ENCODE results near the gene TOP1. TPM values are rescaled to one million over a fixed set of nuclear protein-coding genes. Genes with fewer than 3 reads are reported as not detected.

The TOP1 gene
- polyA plus RNA-seq, 1 of the 3 experiments (the other 2 are of a cell fraction): 11.9 TPM

- no peak overlapping the region for H3K4me3 ChIP-seq (ENCODE audit: low read depth in 2 of 2, low read length in 1 of 2)
- no peak overlapping the region for H3K27ac ChIP-seq (ENCODE audit: low read depth in 2 of 2, low read length in 1 of 2)
- peaks cover 84 to 94% of the 10 kb centered on the region in 2 experiments for H3K36me3 ChIP-seq (replicated peaks in 1 of 2; ENCODE audit: control insufficient read depth in 1 of 2, insufficient read depth in 2 of 2, low read length in 1 of 2)
- no peaks in the 10 kb centered on the region for H3K9me3 ChIP-seq
- peaks cover 41% of the 10 kb centered on the region for H3K79me2 ChIP-seq (ENCODE audit: insufficient read depth)
- no peak overlapping the region for H3K9ac ChIP-seq
- CTCF ChIA-PET: interaction anchor here (1.3 to 3.1 kb wide), 4 partner anchors 8 to 90 kb away, joined by 3 to 10 read pairs (median 6); no protein-coding TSS in a partner anchor
- 93% methylated on average over 2 of the region's 2 CpGs for WGBS (ENCODE audit: low lambda C conversion rate)
- H3K9me2 ChIP-seq: no peaks in the 10 kb centered on the region
- TF ChIP-seq FOXM1 (IDR thresholded peaks at IDR 0.05; ENCODE audit: low read depth) (no peak), ELF1 (IDR thresholded peaks at IDR 0.05) (no peak), SIN3A (IDR thresholded peaks at IDR 0.05; ENCODE audit: borderline replicate concordance, low read depth, low read length) (no peak), PBX3 (IDR thresholded peaks at IDR 0.05) (no peak), MXI1 (IDR thresholded peaks at IDR 0.05; ENCODE audit: low read depth, low read length) (no peak), FOXJ3 (CRISPR knock-in tag; IDR thresholded peaks at IDR 0.05) (no peak), RCOR1 (IDR thresholded peaks at IDR 0.05; ENCODE audit: low read length) (no peak), USF1 (IDR thresholded peaks at IDR 0.05; ENCODE audit: borderline replicate concordance, low read depth) (no peak), POLR2AphosphoS5 (IDR thresholded peaks at IDR 0.05; ENCODE audit: low read depth, low read length) (no peak), GATA2 (CRISPR knock-in tag; IDR thresholded peaks at IDR 0.05) (no peak), GABPA (IDR thresholded peaks at IDR 0.05; ENCODE audit: low read depth) (no peak), TAF1 (IDR thresholded peaks at IDR 0.05; ENCODE audit: borderline replicate concordance, low read depth, low read length) (no peak), YY1 (IDR thresholded peaks at IDR 0.05; ENCODE audit: low read depth) (no peak), FOSL2 (IDR thresholded peaks at IDR 0.05; ENCODE audit: borderline replicate concordance, low read depth) (no peak), RXRA (IDR thresholded peaks at IDR 0.05; ENCODE audit: borderline replicate concordance, low read depth) (no peak), TEAD4 (IDR thresholded peaks at IDR 0.05; ENCODE audit: borderline replicate concordance, insufficient read depth) (no peak)
- H2AFZ ChIP-seq (ENCODE audit: low read depth): no peak overlapping the region
- H3F3A ChIP-seq (replicated peaks; ENCODE audit: insufficient read depth): peaks cover 8% of the 10 kb centered on the region
- POLR2A ChIA-PET: no interaction called here
- no peak for DNase-seq
- no peaks in the 10 kb centered on the region for H3K27me3 ChIP-seq (ENCODE audit: insufficient read depth)
- H3K4me1 ChIP-seq (ENCODE audit: control insufficient read depth in 1 of 2, insufficient read depth in 2 of 2, low read depth in 1 of 2, low read length in 1 of 2): peaks cover 15 to 27% of the 10 kb centered on the region in 2 experiments
- peaks cover 9% of the 10 kb centered on the region for H4K20me1 ChIP-seq (ENCODE audit: insufficient read depth)
- no peak overlapping the region for H3K4me2 ChIP-seq
These were observed 52.2 kb downstream of the TOP1 start for GRCh38 chr20:41080866-41081265.

GRCh38 chr20:41081276-41081814 lies 52.7 kb downstream of the TOP1 start:
- peaks cover 9% of the 10 kb centered on the region for H4K20me1 ChIP-seq (ENCODE audit: insufficient read depth)
- no peak for DNase-seq
- H3K9me3 ChIP-seq: no peaks in the 10 kb centered on the region
- ChIA-PET POLR2A (no interaction called here), CTCF (interaction anchor here (1.0 to 1.4 kb wide), 4 partner anchors 9 to 91 kb away, joined by 3 to 6 read pairs (median 4); no protein-coding TSS in a partner anchor)
- no peak overlapping the region for H3K4me3 ChIP-seq (ENCODE audit: low read depth in 2 of 2, low read length in 1 of 2)
- no peaks in the 10 kb centered on the region for H3K9me2 ChIP-seq
- TF ChIP-seq MEF2A (IDR thresholded peaks at IDR 0.05; ENCODE audit: borderline replicate concordance, low read depth): no peak
- no peak for TF ChIP-seq NRF1 (IDR thresholded peaks at IDR 0.05; ENCODE audit: low read depth, low read length)
- no peak for TF ChIP-seq TAF1 (IDR thresholded peaks at IDR 0.05; ENCODE audit: borderline replicate concordance, low read depth, low read length)
- H3F3A ChIP-seq (replicated peaks; ENCODE audit: insufficient read depth): peaks cover 4% of the 10 kb centered on the region
- no peaks in the 10 kb centered on the region for H3K27me3 ChIP-seq (ENCODE audit: insufficient read depth)
- no peak overlapping the region for H3K9ac ChIP-seq
- no peak overlapping the region for H3K27ac ChIP-seq (ENCODE audit: low read depth in 2 of 2, low read length in 1 of 2)
- H3K36me3 ChIP-seq (replicated peaks in 1 of 2; ENCODE audit: control insufficient read depth in 1 of 2, insufficient read depth in 2 of 2, low read length in 1 of 2): peaks cover 84 to 89% of the 10 kb centered on the region in 2 experiments
- no peak overlapping the region for H2AFZ ChIP-seq (ENCODE audit: low read depth)
- H3K4me2 ChIP-seq: no peak overlapping the region
- peaks cover 37% of the 10 kb centered on the region for H3K79me2 ChIP-seq (ENCODE audit: insufficient read depth)
- H3K4me1 ChIP-seq (ENCODE audit: control insufficient read depth in 1 of 2, insufficient read depth in 2 of 2, low read depth in 1 of 2, low read length in 1 of 2): peaks cover 16 to 24% of the 10 kb centered on the region in 2 experiments
